HL-60 (cell line): ENCODE results near the gene EXOC3L2.
"Not testable (repeated sequence)": the region's sequence is repeated elsewhere in the genome, so short reads cannot be mapped to it uniquely, and the experiment has no call there.

ENCODE experiments used
- DNase-seq, 2 experiments: peaks; one replicate each; pipeline ENCODE4 v3.0.0-alpha.2; 2010 to 2020; ENCODE audit warnings: low read depth in 1 of 2, low spot score in 1 of 2
- H3K27ac ChIP-seq: fragments of 250-450 bp; sonication (Bioruptor Pico); replicated peaks from 2 replicates; pipeline ENCODE4 v1.5.1; 2020; ENCODE audit warnings: mild to moderate bottlenecking, moderate library complexity
- H3K27me3 ChIP-seq: fragments of 250-450 bp; sonication (Bioruptor Pico); 2 replicates; pipeline ENCODE4 v1.5.1; 2021; ENCODE audit warnings: mild to moderate bottlenecking, moderate library complexity; ENCODE audit not compliant: insufficient read depth, poor library complexity, severe bottlenecking
- H3K4me3 ChIP-seq: replicated peaks from 2 replicates; pipeline ENCODE4 v1.5.1; 2011; ENCODE audit warnings: mild to moderate bottlenecking, control low read depth, low read length; ENCODE audit not compliant: insufficient read depth
- GABPA ChIP-seq: IDR thresholded peaks from 2 replicates; pipeline ENCODE4 v1.6.1; 2012; ENCODE audit warnings: low read depth
- POLR2AphosphoS5 ChIP-seq: IDR thresholded peaks from 2 replicates; pipeline ENCODE4 v1.6.1; 2012; ENCODE audit warnings: low read depth
- SPI1 ChIP-seq: IDR thresholded peaks from 2 replicates; pipeline ENCODE4 v1.6.1; 2012; ENCODE audit warnings: low read depth, mild to moderate bottlenecking, borderline replicate concordance
- TF ChIP-seq, protein P1 (sequence below): IDR thresholded peaks from one replicate; pipeline ENCODE4 v1.5.1; 2011; ENCODE audit warnings: low read length, control low read depth, inconsistent platforms; ENCODE audit not compliant: insufficient read depth
- TF ChIP-seq, protein P2 (sequence below): IDR thresholded peaks from 2 replicates; pipeline ENCODE4 v1.6.1; 2012; ENCODE audit warnings: low read depth; ENCODE audit not compliant: insufficient replicate concordance

The EXOC3L2 gene

DNA sequence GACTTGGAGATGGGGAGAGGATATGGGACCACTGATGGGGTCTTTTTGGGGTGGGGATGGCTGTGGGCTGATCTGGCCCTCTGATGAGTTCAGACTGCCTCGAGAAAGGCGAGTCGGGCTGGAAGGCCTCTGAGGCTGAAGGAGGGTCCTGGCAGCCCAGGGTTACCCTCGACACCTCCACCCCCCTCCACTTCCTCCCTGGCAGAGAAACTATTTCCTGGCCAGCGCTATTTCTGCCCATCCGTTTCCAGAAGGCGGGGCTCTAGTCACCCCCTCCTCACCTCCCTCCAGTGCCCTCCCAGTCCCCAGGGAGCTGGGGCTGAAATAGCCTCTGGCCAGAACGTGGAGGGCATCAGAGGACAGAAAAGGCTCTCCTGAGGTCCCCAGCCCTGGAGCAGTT is 9.7 kb downstream of the EXOC3L2 start:
- Histone ChIP-seq H3K27ac (no peak overlapping the region), H3K4me3 (no peak overlapping the region), H3K27me3 (peaks cover 11% of the 10 kb centered on the region)
- no peak for DNase-seq
- TF ChIP-seq GABPA (no peak), POLR2AphosphoS5 (no peak), SPI1 (no peak)
- TF ChIP-seq, protein P1, sequence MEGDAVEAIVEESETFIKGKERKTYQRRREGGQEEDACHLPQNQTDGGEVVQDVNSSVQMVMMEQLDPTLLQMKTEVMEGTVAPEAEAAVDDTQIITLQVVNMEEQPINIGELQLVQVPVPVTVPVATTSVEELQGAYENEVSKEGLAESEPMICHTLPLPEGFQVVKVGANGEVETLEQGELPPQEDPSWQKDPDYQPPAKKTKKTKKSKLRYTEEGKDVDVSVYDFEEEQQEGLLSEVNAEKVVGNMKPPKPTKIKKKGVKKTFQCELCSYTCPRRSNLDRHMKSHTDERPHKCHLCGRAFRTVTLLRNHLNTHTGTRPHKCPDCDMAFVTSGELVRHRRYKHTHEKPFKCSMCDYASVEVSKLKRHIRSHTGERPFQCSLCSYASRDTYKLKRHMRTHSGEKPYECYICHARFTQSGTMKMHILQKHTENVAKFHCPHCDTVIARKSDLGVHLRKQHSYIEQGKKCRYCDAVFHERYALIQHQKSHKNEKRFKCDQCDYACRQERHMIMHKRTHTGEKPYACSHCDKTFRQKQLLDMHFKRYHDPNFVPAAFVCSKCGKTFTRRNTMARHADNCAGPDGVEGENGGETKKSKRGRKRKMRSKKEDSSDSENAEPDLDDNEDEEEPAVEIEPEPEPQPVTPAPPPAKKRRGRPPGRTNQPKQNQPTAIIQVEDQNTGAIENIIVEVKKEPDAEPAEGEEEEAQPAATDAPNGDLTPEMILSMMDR, result no peak
- TF ChIP-seq, protein P2, sequence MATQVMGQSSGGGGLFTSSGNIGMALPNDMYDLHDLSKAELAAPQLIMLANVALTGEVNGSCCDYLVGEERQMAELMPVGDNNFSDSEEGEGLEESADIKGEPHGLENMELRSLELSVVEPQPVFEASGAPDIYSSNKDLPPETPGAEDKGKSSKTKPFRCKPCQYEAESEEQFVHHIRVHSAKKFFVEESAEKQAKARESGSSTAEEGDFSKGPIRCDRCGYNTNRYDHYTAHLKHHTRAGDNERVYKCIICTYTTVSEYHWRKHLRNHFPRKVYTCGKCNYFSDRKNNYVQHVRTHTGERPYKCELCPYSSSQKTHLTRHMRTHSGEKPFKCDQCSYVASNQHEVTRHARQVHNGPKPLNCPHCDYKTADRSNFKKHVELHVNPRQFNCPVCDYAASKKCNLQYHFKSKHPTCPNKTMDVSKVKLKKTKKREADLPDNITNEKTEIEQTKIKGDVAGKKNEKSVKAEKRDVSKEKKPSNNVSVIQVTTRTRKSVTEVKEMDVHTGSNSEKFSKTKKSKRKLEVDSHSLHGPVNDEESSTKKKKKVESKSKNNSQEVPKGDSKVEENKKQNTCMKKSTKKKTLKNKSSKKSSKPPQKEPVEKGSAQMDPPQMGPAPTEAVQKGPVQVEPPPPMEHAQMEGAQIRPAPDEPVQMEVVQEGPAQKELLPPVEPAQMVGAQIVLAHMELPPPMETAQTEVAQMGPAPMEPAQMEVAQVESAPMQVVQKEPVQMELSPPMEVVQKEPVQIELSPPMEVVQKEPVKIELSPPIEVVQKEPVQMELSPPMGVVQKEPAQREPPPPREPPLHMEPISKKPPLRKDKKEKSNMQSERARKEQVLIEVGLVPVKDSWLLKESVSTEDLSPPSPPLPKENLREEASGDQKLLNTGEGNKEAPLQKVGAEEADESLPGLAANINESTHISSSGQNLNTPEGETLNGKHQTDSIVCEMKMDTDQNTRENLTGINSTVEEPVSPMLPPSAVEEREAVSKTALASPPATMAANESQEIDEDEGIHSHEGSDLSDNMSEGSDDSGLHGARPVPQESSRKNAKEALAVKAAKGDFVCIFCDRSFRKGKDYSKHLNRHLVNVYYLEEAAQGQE, result no peak

DNA sequence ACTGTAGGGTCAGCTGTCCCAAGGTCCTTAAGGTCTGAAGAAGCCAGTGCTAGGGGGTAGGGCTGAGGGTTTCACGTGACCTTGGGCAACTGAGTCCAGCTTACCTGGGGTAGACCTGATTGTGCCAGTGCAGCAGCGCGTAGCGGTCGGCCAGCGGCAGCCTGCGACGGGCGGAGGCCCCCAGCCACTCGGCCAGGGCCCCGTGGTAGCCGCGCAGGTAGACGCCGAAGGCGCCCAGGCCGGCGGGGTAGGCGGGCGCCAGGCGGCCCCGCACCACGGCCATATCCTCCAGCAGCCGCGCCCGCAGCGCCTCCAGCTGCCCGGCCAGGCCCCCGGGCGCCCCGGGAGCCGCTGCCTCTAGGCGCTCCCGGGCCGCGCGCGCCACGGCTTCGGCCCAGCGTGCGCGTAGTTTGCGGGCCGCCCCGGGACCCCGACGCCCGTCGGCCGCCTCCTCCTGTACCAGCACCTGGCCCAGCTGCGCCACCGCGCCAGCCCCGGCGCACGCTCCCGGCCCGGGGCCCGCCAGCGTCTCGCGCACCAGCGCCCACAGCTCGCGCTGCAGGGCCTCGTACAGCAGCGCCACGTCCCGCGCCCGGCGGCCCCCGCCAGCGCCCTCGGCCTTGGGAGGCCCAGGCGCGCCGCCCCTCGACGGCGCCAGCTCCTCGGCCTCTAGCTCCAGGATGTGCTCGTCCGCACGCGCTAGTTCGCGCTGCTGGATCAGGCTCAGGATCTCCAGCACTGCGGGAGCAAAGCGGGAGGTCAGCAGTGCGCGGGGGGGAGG is 10.9 kb downstream of the EXOC3L2 start:
- no peak overlapping the region for H3K27ac ChIP-seq
- TF ChIP-seq, protein P1, result no peak
- TF ChIP-seq POLR2AphosphoS5, result no peak
- H3K27me3 ChIP-seq, result peaks cover 12% of the 10 kb centered on the region
- H3K4me3 ChIP-seq, result no peak overlapping the region
- DNase-seq, result no peak

DNA sequence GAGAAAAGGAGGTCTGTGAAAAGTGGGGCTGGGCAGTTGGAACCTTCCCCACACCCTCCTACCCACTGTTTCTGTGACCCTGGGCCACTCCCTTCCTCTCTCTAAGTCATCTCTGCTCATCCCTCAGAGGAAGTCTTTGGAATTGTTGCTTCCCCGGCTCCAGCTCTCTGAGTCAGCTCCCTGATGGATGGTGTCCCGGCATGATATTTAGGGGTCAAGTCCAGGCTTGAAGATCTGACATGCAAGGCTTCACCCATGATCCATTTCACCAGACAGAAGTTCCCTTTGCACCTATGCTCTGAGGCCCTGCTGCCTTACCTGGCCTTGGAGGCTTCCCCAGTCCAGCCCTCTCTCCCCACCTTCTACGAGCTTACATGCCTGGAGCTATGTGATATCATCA is 13.3 kb downstream of the EXOC3L2 start:
- H3K4me3 ChIP-seq, result no peak overlapping the region
- DNase-seq, result no peak
- TF ChIP-seq, protein P1, result no peak
- TF ChIP-seq GABPA, result no peak
- no peak for TF ChIP-seq SPI1
- TF ChIP-seq POLR2AphosphoS5, result no peak
- TF ChIP-seq, protein P2, result no peak
- peaks cover 12% of the 10 kb centered on the region for H3K27me3 ChIP-seq
- no peak overlapping the region for H3K27ac ChIP-seq

DNA sequence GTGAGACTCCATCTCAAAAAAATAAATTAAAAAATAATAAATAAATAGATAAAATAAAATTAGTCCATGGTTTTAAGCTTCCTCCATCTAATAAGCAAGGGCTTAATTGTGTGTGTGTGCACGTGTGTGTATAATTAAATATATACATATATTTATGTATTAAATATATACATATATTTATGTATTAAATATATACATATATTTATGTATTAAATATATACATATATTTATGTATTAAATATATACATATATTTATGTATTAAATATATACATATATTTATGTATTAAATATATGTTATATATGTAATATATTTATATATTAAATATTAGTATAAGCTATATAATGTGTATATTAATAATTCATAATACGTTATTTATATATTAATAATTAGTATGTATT is 16.2 kb downstream of the EXOC3L2 start:
- not testable (repeated sequence) for DNase-seq, H3K27ac ChIP-seq, H3K4me3 ChIP-seq, H3K27me3 ChIP-seq
